HG02678 (cell line): ENCODE results near the gene FAM9B.

Experiments used
- ATAC-seq: cut with Tn5 transposase; IDR thresholded peaks from one replicate; pipeline ENCODE4 v1.9.1; 2021; ENCODE audit warnings: mild to moderate bottlenecking, moderate library complexity; ENCODE audit not compliant: unreplicated experiment

Gene FAM9B

GRCh38 chrX:8981723-8982122 lies 52.2 kb downstream of the FAM9B start:
- no peak for ATAC-seq

- ATAC-seq, result no peak
Measured at GRCh38 chrX:8980756-8981155, 53.2 kb downstream of the FAM9B start.
